ENCODE data around the gene KRT86.
"Not testable (repeated sequence)": the region's sequence is repeated elsewhere in the genome, so short reads cannot be mapped to it uniquely, and the experiment has no call there.

GRCh38 chr12:52302242-52302914 is 27.9 kb downstream of the KRT86 start:
- TF ChIP-seq EZH2 (IDR thresholded peaks at IDR 0.05; ENCODE audit: low read length, missing control alignments); CTCF (conservative IDR thresholded peaks at IDR 0.05 in 1 of 2, IDR thresholded peaks at IDR 0.05 in 1 of 2; ENCODE audit: low read depth in 1 of 2, low read length in 2 of 2): not testable (repeated sequence)
